GM12878 (cell line): ENCODE results near the gene C2orf68. TPM values are rescaled to one million over a fixed set of nuclear protein-coding genes. Genes with fewer than 3 reads are reported as not detected.

Experiments used
- ATAC-seq: fragments of 200-7000 bp; cut with Tn5 transposase; 3 replicates; pipeline ENCODE4 v1.9.1; 2020; ENCODE audit warnings: mild to moderate bottlenecking, moderate library complexity
- BruUV-seq: library from RNA; stranded (reverse); fragments of 400-500 nt; replicated peaks from 2 replicates; lab custom pipeline; 2021; lab: Mats Ljungman, UMichigan
- CTCF ChIA-PET: fragments of 300-600 bp; sonication (Branson Sonifier 250); formaldehyde crosslinking; extraction: SDS; loops from one replicate; lab custom pipeline; 2021; ENCODE audit warnings: inconsistent platforms; lab: Yijun Ruan, JAX
- POLR2A ChIA-PET: fragments of 350-600 bp; formaldehyde crosslinking; extraction: SDS; loops from one replicate; lab custom pipeline; 2021; ENCODE audit warnings: inconsistent platforms; lab: Charles Lee
- RAD21 ChIA-PET: fragments of 300-600 bp; sonication (Branson Sonifier 250); formaldehyde crosslinking; loops from one replicate; lab custom pipeline; 2023; ENCODE audit warnings: antibody characterized with exemption; ENCODE audit not compliant: unreplicated experiment; lab: Charles Lee
- SMC1A ChIA-PET: fragments of 300-600 bp; sonication (Branson Sonifier 250); formaldehyde crosslinking; loops from one replicate; lab custom pipeline; 2023; ENCODE audit not compliant: unreplicated experiment, uncharacterized antibody; lab: Charles Lee
- DNase-seq: peaks from one replicate; pipeline ENCODE4 v3.0.0-alpha.2; 2011; ENCODE audit warnings: low read depth, low spot score
- FAIRE-seq: peaks from 3 replicates; lab custom pipeline; 2011; peaks lifted over from hg19 to GRCh38; lab: Jason Lieb, UNC
- H2AFZ ChIP-seq: 2 replicates; pipeline ENCODE4 v1.6.0; 2011; ENCODE audit warnings: low read depth, low read length, control low read depth; ENCODE audit not compliant: control insufficient read depth
- H3K27ac ChIP-seq: 2 replicates; pipeline ENCODE4 v1.5.1; 2011; ENCODE audit warnings: control low read depth; ENCODE audit not compliant: control insufficient read depth, insufficient read depth
- H3K27me3 ChIP-seq, 2 experiments: replicated peaks in 1 of 2; 2 replicates each; pipeline versions ENCODE4 v1.6.0 to v1.6.1; 2011; ENCODE audit warnings: low read length in 1 of 2; ENCODE audit not compliant: control insufficient read depth in 2 of 2, insufficient read depth in 2 of 2
- H3K36me3 ChIP-seq, 2 experiments: 2 replicates each; pipeline ENCODE4 v1.5.1; 2011; ENCODE audit warnings: low read length in 1 of 2; ENCODE audit not compliant: control insufficient read depth in 2 of 2, insufficient read depth in 2 of 2
- H3K4me1 ChIP-seq: 2 replicates; pipeline ENCODE4 v1.6.1; 2011; ENCODE audit warnings: mild to moderate bottlenecking, low read length, moderate library complexity, mixed read lengths; ENCODE audit not compliant: control insufficient read depth, insufficient read depth
- H3K4me2 ChIP-seq: 2 replicates; pipeline ENCODE4 v1.6.0; 2011; ENCODE audit warnings: control low read depth; ENCODE audit not compliant: control insufficient read depth, insufficient read depth
- H3K4me3 ChIP-seq: fragments of 200-600 bp; sonication (generic); 2 replicates; pipeline ENCODE4 v1.5.1; 2016
- H3K79me2 ChIP-seq: 2 replicates; pipeline ENCODE4 v1.6.0; 2011; ENCODE audit warnings: low read length; ENCODE audit not compliant: control insufficient read depth, insufficient read depth
- H3K9ac ChIP-seq: 2 replicates; pipeline ENCODE4 v1.8.0; 2011; ENCODE audit warnings: low read length, control low read depth, mixed read lengths; ENCODE audit not compliant: control insufficient read depth, insufficient read depth
- H3K9me3 ChIP-seq: replicated peaks from 3 replicates; pipeline ENCODE4 v1.5.1; 2011; ENCODE audit warnings: mild to moderate bottlenecking, low read length; ENCODE audit not compliant: control insufficient read depth, insufficient read depth
- H4K20me1 ChIP-seq: 2 replicates; pipeline ENCODE4 v1.6.0; 2011; ENCODE audit not compliant: control insufficient read depth, insufficient read depth
- POLR2AphosphoS2 ChIP-seq: IDR thresholded peaks from 2 replicates; pipeline ENCODE4 v1.6.1; 2011; ENCODE audit warnings: low read depth, mild to moderate bottlenecking, low read length, improper control_type of control experiment, moderate library complexity
- SIX5 ChIP-seq: IDR thresholded peaks from 2 replicates; pipeline ENCODE4 v1.6.1; 2011; ENCODE audit warnings: mild to moderate bottlenecking, low read depth, low read length, moderate library complexity; ENCODE audit not compliant: severe bottlenecking
- SMAD1 ChIP-seq: fragments of 450-650 bp; IDR thresholded peaks from 2 replicates; pipeline ENCODE4 v1.6.1; 2018; ENCODE audit warnings: mild to moderate bottlenecking, low read depth; ENCODE audit not compliant: partially characterized antibody
- WGBS: methylation state at CpG from one replicate; pipeline ENCODE4 v1.1.6; 2016; ENCODE audit warnings: low lambda C conversion rate; ENCODE audit not compliant: insufficient replicate concordance, insufficient coverage; ENCODE audit errors: missing lambda C conversion rate; 5-methylcytosine and 5-hydroxymethylcytosine counted together
- in situ Hi-C: fragments of 300-500 bp; cut with MboI; formaldehyde crosslinking; loops from 9 replicates; pipeline ENCODE4 v1.14.3; 2018; ENCODE audit warnings: mixed read lengths
- intact Hi-C: fragments of 100-400 bp; cut with micrococcal nuclease; formaldehyde crosslinking; loops from one replicate; pipeline ENCODE4 v1.14.2; 2022; ENCODE audit not compliant: unreplicated experiment
- polyA plus RNA-seq, 11 experiments: library from polyadenylated mRNA; depleted of rRNA in 4 of 11; unstranded in 6 of 11; stranded (reverse) in 5 of 11; fragments of >200 nt; fragmentation: Nextera tagmentation in 4 of 11; fragmentation: Illumina TruSeq in 1 of 11; extraction: Ambion mirVana in 4 of 11; extraction: Trizol in 1 of 11; gene quantifications; 1 replicate in 1 of 11; 2 replicates in 10 of 11; pipeline versions ENCODE4 v1.2.1 to v1.2.3, GENCODE V29; 2011 to 2016; ENCODE audit warnings: inconsistent platforms in 2 of 11, missing spikeins in 2 of 11, low read depth in 1 of 11
- total RNA-seq, 4 experiments: library from RNA; depleted of rRNA in 3 of 4; stranded (reverse); fragments of >200 nt in 3 of 4; fragmentation: Illumina TruSeq in 1 of 4; extraction: Trizol in 1 of 4; gene quantifications; 2 replicates each; pipeline versions ENCODE4 v1.2.1 to v1.2.3, GENCODE V29; 2013 to 2021
- TF ChIP-seq, protein P1 (sequence below): IDR thresholded peaks from 2 replicates; pipeline ENCODE4 v1.6.1; 2012; ENCODE audit warnings: mild to moderate bottlenecking, low read depth, low read length

The C2orf68 gene
- total and polyA plus RNA-seq, 10 of the 15 experiments (the other 5 are each of a cell fraction or from before 2014, with no cell fraction given): 12.7 to 56.1 (median 28.4) TPM

DNA sequence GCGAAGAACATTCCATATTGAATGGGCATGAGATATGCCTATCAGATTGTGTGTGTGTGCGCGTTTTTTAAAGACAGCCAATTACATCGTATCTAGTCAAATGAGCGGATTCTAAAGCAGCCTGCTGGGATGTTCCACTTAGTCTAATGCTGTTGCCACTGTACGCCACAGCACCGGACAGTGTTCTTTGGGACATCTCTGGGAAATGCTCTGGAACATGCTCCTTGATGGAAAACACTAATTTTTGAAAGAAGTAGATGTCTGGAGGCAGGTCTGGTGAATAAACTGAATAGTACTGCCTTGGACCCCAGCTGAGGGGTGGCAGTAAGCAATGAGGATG lies 5.8 kb downstream of the C2orf68 start (continued):
- no peak for TF ChIP-seq SIX5
- TF ChIP-seq, protein P1, sequence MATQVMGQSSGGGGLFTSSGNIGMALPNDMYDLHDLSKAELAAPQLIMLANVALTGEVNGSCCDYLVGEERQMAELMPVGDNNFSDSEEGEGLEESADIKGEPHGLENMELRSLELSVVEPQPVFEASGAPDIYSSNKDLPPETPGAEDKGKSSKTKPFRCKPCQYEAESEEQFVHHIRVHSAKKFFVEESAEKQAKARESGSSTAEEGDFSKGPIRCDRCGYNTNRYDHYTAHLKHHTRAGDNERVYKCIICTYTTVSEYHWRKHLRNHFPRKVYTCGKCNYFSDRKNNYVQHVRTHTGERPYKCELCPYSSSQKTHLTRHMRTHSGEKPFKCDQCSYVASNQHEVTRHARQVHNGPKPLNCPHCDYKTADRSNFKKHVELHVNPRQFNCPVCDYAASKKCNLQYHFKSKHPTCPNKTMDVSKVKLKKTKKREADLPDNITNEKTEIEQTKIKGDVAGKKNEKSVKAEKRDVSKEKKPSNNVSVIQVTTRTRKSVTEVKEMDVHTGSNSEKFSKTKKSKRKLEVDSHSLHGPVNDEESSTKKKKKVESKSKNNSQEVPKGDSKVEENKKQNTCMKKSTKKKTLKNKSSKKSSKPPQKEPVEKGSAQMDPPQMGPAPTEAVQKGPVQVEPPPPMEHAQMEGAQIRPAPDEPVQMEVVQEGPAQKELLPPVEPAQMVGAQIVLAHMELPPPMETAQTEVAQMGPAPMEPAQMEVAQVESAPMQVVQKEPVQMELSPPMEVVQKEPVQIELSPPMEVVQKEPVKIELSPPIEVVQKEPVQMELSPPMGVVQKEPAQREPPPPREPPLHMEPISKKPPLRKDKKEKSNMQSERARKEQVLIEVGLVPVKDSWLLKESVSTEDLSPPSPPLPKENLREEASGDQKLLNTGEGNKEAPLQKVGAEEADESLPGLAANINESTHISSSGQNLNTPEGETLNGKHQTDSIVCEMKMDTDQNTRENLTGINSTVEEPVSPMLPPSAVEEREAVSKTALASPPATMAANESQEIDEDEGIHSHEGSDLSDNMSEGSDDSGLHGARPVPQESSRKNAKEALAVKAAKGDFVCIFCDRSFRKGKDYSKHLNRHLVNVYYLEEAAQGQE: no peak

DNA sequence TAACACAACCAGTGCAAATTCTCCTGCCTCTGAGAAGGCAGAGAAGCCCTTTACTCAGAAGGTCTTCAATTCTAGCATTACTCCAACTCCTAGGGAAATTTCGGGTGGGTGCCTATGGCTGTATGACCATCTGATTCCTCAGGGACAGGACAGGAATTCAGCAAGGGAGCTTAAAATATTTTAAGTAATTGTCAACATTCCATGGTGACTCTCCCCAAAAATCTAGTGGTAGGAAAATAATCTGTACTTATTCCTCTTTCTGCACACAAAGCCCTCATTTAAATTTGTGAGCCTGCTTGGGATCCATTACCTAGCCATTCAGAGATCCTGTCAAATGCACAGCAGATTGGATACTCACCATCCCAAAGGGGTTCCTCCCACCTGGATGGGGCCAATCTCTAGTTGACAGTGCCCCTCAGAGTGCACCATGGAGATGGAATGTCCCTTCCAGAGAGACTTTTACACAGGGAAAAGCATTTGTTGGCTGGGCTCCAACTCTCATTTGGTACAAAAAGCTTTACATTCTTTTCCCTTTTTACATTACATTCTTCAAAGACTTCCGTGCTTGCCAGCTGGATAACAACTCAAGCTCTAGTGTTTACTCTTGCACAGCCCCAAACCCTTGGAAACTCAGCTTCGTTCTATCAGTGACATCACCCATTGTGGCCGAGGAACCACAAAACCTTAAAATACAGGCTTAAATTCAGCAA lies 6.3 kb downstream of the C2orf68 start:
- Histone ChIP-seq H3K27ac (no peak overlapping the region), H3K4me1 (no peaks in the 10 kb centered on the region; the same call in 1 of the 2 replicates), H3K36me3 (peaks cover 3 to 17% of the 10 kb centered on the region in 2 experiments; a peak in 3 of 4 replicates), H4K20me1 (no peaks in the 10 kb centered on the region; the same call in 1 of the 2 replicates), H2AFZ (no peak overlapping the region), H3K4me2 (no peak overlapping the region), H3K9me3 (no peaks in the 10 kb centered on the region), H3K79me2 (no peaks in the 10 kb centered on the region), H3K9ac (no peak overlapping the region), H3K27me3 (no peaks in the 10 kb centered on the region), H3K4me3 (no peak overlapping the region)
- ChIA-PET SMC1A (interaction anchor here (1.2 to 2.3 kb wide), 3 partner anchors 10 to 56 kb away, joined by 5 to 6 read pairs (median 5); partner anchors contain the start of gene RNF181), CTCF (interaction anchor here (1.6 kb wide), 1 partner anchor 32 kb away, joined by 7 read pairs; no protein-coding TSS in a partner anchor), RAD21 (interaction anchor here (1.2 kb wide), 1 partner anchor 10 kb away, joined by 6 read pairs; the partner anchor contains the start of gene RNF181), POLR2A (interaction anchor here (0.6 to 2.1 kb wide), 4 partner anchors 10 to 44 kb away, joined by 3 to 10 read pairs (median 4); partner anchors contain the start of gene RNF181)
- 78% methylated on average over 4 of the region's 4 CpGs for WGBS
- DNase-seq: no peak
- in situ Hi-C loops: no loop called here
- FAIRE-seq: no peak
- ATAC-seq: no peak
- TF ChIP-seq SMAD1: no peak
- 0 out of 2 replicates have a peak, but pooled peaks have one; percentile 26 for TF ChIP-seq POLR2AphosphoS2
- no TSS peak for BruUV-seq
- intact Hi-C loops: no loop called here
